K562 (cell line): ENCODE measurements around the gene CLDN5. TPM values are rescaled to one million over a fixed set of nuclear protein-coding genes. Genes with fewer than 3 reads are reported as not detected.

Experiments used
- ATAC-seq: fragments of 200-7000 bp; cut with Tn5 transposase; 3 replicates; pipeline ENCODE4 v1.9.1; 2020; ENCODE audit warnings: moderate library complexity
- BruUV-seq: library from RNA; stranded (reverse); fragments of 400-500 nt; replicated peaks from 2 replicates; lab custom pipeline; 2021; lab: Mats Ljungman, UMichigan
- CTCF ChIA-PET: fragments of 300-600 bp; formaldehyde crosslinking; extraction: SDS; loops from one replicate; lab custom pipeline; 2021; ENCODE audit warnings: low intra/inter-chr PET ratio; lab: Yijun Ruan, JAX
- POLR2A ChIA-PET: fragments of 300-600, 350-650 bp; sonication (Branson Sonifier 250); formaldehyde crosslinking; extraction: SDS; loops from one replicate; lab custom pipeline; 2021; ENCODE audit warnings: antibody characterized with exemption, inconsistent platforms; lab: Yijun Ruan, JAX
- DNase-seq, 4 experiments: peaks; one replicate each; pipeline versions ENCODE4 v3.0.0 to v3.0.0-alpha.2; 2011 to 2018; ENCODE audit warnings: low spot score in 3 of 4, mixed read lengths in 3 of 4; ENCODE audit errors: extremely low read depth in 1 of 4
- FAIRE-seq: peaks from 2 replicates; lab custom pipeline; 2011; peaks lifted over from hg19 to GRCh38; lab: Jason Lieb, UNC
- H2AFZ ChIP-seq: 2 replicates; pipeline ENCODE4 v1.6.0; 2011; ENCODE audit warnings: low read depth, low read length, control low read depth, inconsistent platforms
- H3K27ac ChIP-seq: fragments of 200-600 bp; 3 replicates; pipeline ENCODE4 v1.8.0; 2011; ENCODE audit warnings: low read depth, mild to moderate bottlenecking, control low read depth, inconsistent platforms, low read length, moderate library complexity, mixed read lengths; ENCODE audit errors: extremely low read depth
- H3K27me3 ChIP-seq, 2 experiments: fragments of 300-600 bp in 1 of 2; 2 replicates in 1 of 2; 3 replicates in 1 of 2; pipeline versions ENCODE4 v1.6.0 to v1.8.0; 2011; ENCODE audit warnings: inconsistent platforms in 2 of 2, low read length in 2 of 2, mild to moderate bottlenecking in 1 of 2, mixed read lengths in 1 of 2, moderate library complexity in 1 of 2; ENCODE audit not compliant: control insufficient read depth in 2 of 2, insufficient read depth in 2 of 2
- H3K36me3 ChIP-seq: fragments of 300-600 bp; 3 replicates; pipeline ENCODE4 v1.8.0; 2011; ENCODE audit warnings: mild to moderate bottlenecking, low read length, inconsistent platforms; ENCODE audit not compliant: control insufficient read depth, insufficient read depth
- H3K4me1 ChIP-seq, 2 experiments: fragments of 200-600 bp in 1 of 2; replicated peaks in 1 of 2; 2 replicates in 1 of 2; 3 replicates in 1 of 2; pipeline versions ENCODE4 v1.5.1 to v1.8.0; 2011; ENCODE audit warnings: inconsistent platforms in 2 of 2, low read length in 2 of 2, mild to moderate bottlenecking in 1 of 2, mixed read lengths in 1 of 2, moderate library complexity in 1 of 2; ENCODE audit not compliant: control insufficient read depth in 2 of 2, insufficient read depth in 2 of 2
- H3K4me2 ChIP-seq: 2 replicates; pipeline ENCODE4 v1.6.1; 2011; ENCODE audit warnings: low read length, control low read depth, inconsistent platforms, mixed read lengths; ENCODE audit not compliant: insufficient read depth
- H3K4me3 ChIP-seq: fragments of 200-600 bp; sonication (generic), shearing (Covaris generic); 2 replicates; pipeline ENCODE4 v1.5.1; 2016; ENCODE audit warnings: control low read depth, inconsistent platforms
- H3K79me2 ChIP-seq: fragments of 200-600 bp; 3 replicates; pipeline ENCODE4 v1.8.0; 2011; ENCODE audit warnings: low read length, inconsistent platforms; ENCODE audit not compliant: control insufficient read depth, insufficient read depth
- H3K9ac ChIP-seq, 2 experiments: 2 replicates each; pipeline versions ENCODE4 v1.6.0 to v1.6.1; 2011; ENCODE audit warnings: low read depth in 2 of 2, low read length in 2 of 2, control low read depth in 1 of 2, inconsistent platforms in 1 of 2, mild to moderate bottlenecking in 1 of 2, mixed read lengths in 1 of 2; ENCODE audit not compliant: insufficient read depth in 1 of 2
- H3K9me1 ChIP-seq: one replicate; pipeline ENCODE4 v1.6.0; 2011; ENCODE audit warnings: inconsistent platforms, mild to moderate bottlenecking, low read length, moderate library complexity; ENCODE audit not compliant: control insufficient read depth, insufficient read depth
- H3K9me3 ChIP-seq: replicated peaks from 2 replicates; pipeline ENCODE4 v1.5.1; 2011; ENCODE audit warnings: low read depth, low read length, inconsistent platforms; ENCODE audit not compliant: control insufficient read depth, insufficient read depth
- H4K20me1 ChIP-seq: replicated peaks from 2 replicates; pipeline ENCODE4 v1.6.1; 2011; ENCODE audit warnings: low read length, inconsistent platforms, mixed read lengths; ENCODE audit not compliant: control insufficient read depth, insufficient read depth
- CCNT2 ChIP-seq: IDR thresholded peaks from 2 replicates; pipeline ENCODE4 v1.6.1; 2011; ENCODE audit warnings: borderline replicate concordance, low read depth, mild to moderate bottlenecking, moderate library complexity, mixed read lengths, low read length; ENCODE audit not compliant: insufficient read length; ENCODE audit errors: extremely low read depth
- E2F1 ChIP-seq: sonication (generic); formaldehyde crosslinking; IDR thresholded peaks from 2 replicates; pipeline ENCODE4 v1.8.1; 2023; ENCODE audit warnings: mild to moderate bottlenecking, missing genetic modification reagents, moderate library complexity
- GATA2 ChIP-seq: sonication (generic); formaldehyde crosslinking; IDR thresholded peaks from 2 replicates; pipeline ENCODE4 v1.4.0; 2020; ENCODE audit warnings: mild to moderate bottlenecking, missing genetic modification reagents
- JUN ChIP-seq, 2 experiments: sonication (generic) in 1 of 2; formaldehyde crosslinking in 1 of 2; IDR thresholded peaks; 2 replicates each; pipeline versions ENCODE4 v1.6.1 to v1.8.0; 2012 to 2022; ENCODE audit warnings: borderline replicate concordance in 2 of 2, mild to moderate bottlenecking in 2 of 2, improper control_type of control experiment in 1 of 2, low read depth in 1 of 2, low read length in 1 of 2, missing genetic modification reagents in 1 of 2
- KAT7 ChIP-seq: sonication (generic); formaldehyde crosslinking; IDR thresholded peaks from 2 replicates; pipeline ENCODE4 v1.8.0; 2022; ENCODE audit warnings: missing genetic modification reagents, mild to moderate bottlenecking, borderline replicate concordance
- NCOR1 ChIP-seq: fragments of 450-650 bp; IDR thresholded peaks from 2 replicates; pipeline ENCODE4 v1.6.1; 2016; ENCODE audit warnings: mild to moderate bottlenecking, moderate library complexity
- SRSF3 ChIP-seq: fragments of 200-400 bp; formaldehyde crosslinking; IDR thresholded peaks from 2 replicates; pipeline ENCODE4 v1.6.1; 2016; ENCODE audit warnings: mild to moderate bottlenecking, low read length, moderate library complexity; ENCODE audit not compliant: insufficient read depth
- SRSF7 ChIP-seq: fragments of 200-400 bp; formaldehyde crosslinking; optimal IDR thresholded peaks from 2 replicates; pipeline ENCODE3; 2017; ENCODE audit warnings: mild to moderate bottlenecking, low read depth, low read length
- XRCC4 ChIP-seq: IDR thresholded peaks from one replicate; pipeline ENCODE4 v1.6.1; 2011; ENCODE audit not compliant: insufficient read depth, insufficient read length; ENCODE audit errors: extremely low read depth
- ZFX ChIP-seq: sonication (generic); formaldehyde crosslinking; IDR thresholded peaks from 2 replicates; pipeline ENCODE4 v1.8.0; 2022; ENCODE audit warnings: mild to moderate bottlenecking, missing genetic modification reagents, moderate library complexity
- ZNF184 ChIP-seq: sonication (generic); formaldehyde crosslinking; IDR thresholded peaks from 2 replicates; pipeline ENCODE4 v1.5.0; 2020; ENCODE audit warnings: missing genetic modification reagents
- ZNF449 ChIP-seq: fragments of 250-450 bp; sonication (Bioruptor Pico); IDR thresholded peaks from 2 replicates; pipeline ENCODE4 v1.8.0; 2022; ENCODE audit warnings: moderate library complexity, mild to moderate bottlenecking, inconsistent platforms
- WGBS: fragments of 100-300 bp; shearing (Covaris generic); methylation state at CpG from one replicate; pipeline ENCODE4 v1.1.6; 2016; ENCODE audit warnings: low coverage, mixed read lengths; ENCODE audit not compliant: insufficient coverage; ENCODE audit errors: missing lambda C conversion rate; 5-methylcytosine and 5-hydroxymethylcytosine counted together
- in situ Hi-C: fragments of 300-500 bp; cut with MboI; formaldehyde crosslinking; loops from 4 replicates; pipeline ENCODE4 v1.15.0; 2018; ENCODE audit warnings: inconsistent platforms, mixed read lengths
- intact Hi-C: fragments of 100-400 bp; cut with micrococcal nuclease; formaldehyde crosslinking; loops from 2 replicates; pipeline ENCODE4 v1.14.2; 2022
- polyA plus RNA-seq, 8 experiments: library from polyadenylated mRNA; depleted of rRNA in 4 of 8; stranded (reverse) in 5 of 8; unstranded in 3 of 8; fragments of >200 nt; fragmentation: Nextera tagmentation in 2 of 8; fragmentation: Illumina TruSeq in 1 of 8; extraction: Ambion mirVana in 2 of 8; extraction: Trizol in 1 of 8; gene quantifications; 2 replicates each; pipeline versions ENCODE4 v1.2.1 to v1.2.3, GENCODE V29; 2011 to 2014; ENCODE audit warnings: inconsistent platforms in 1 of 8, missing spikeins in 1 of 8
- total RNA-seq, 7 experiments: library from RNA; depleted of rRNA in 6 of 7; stranded (reverse); fragments of >200 nt in 6 of 7; fragmentation: Illumina TruSeq in 2 of 7; extraction: Trizol in 2 of 7; gene quantifications; 2 replicates each; pipeline versions ENCODE4 v1.2.1 to v1.2.3, GENCODE V29; 2011 to 2021; ENCODE audit warnings: low replicate concordance in 1 of 7
- TF ChIP-seq, protein P1 (sequence below): sonication (generic); formaldehyde crosslinking; IDR thresholded peaks from 2 replicates; pipeline ENCODE4 v1.8.1; 2023; ENCODE audit warnings: mild to moderate bottlenecking, missing genetic modification reagents
- TF ChIP-seq, protein P2 (sequence below): fragments of 450-650 bp; IDR thresholded peaks from 2 replicates; pipeline ENCODE4 v1.6.1; 2016; ENCODE audit warnings: low read depth, mild to moderate bottlenecking, moderate library complexity

CLDN5 gene
- total and polyA plus RNA-seq, 9 of the 15 experiments (the other 6 are each of a cell fraction or from before 2014, with no cell fraction given): 0.20 TPM; not detected in 8

DNA sequence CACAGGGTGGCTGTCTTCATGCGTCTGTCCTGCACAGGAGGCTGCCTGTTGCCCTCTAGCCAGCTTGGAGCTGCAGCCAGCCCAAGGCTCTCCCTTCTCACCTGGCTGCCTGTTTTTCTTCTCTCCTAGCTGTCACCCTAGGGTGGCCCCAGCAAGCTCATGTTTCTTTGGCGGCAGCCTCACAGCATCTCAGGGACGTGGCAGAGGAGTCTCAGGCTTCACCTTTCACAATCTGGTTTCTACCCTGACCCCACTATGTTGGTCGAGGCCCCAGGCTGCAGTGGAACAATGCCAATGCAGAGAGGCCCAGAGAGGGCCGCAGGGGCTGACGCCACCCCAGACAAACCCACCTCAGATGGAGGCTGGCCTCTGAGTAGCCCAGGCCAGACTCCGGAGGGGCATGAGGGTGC lies 2.5 kb upstream of the CLDN5 start (continued):
- no peak for TF ChIP-seq CCNT2
- TF ChIP-seq ZFX: no peak
- no peak for TF ChIP-seq SRSF7
- no peak for TF ChIP-seq GATA2 (CRISPR knock-in tag)

DNA sequence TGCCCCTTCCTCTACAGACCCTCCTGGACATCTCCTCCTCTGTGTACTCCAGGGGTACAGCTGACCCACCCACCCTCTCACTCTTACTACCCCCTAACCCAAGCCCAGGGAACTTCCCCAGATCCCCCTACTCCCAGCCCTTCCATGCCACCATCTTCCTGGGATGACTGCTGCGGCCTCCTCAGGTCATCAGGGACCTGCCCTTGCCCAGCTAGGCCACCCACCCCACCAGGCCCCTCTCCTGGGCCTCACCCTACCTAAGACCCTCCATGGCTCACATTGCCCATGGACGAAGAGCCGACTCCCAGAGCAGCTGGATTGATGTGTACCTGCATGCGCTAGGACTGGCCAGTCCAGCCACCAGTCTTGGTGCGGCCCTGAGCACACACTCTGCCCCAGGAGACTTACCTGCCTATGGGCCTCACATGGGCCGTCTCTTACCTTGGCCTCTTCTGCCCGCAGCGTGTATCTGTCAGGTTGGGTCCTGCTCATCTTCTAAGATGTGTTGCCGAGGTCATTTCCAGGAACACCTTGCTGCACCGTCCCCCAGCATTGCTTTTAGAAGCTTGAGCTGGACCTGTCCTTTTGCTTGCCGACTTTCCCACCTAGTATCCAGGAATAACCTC lies 2.0 kb upstream of the CLDN5 start:
- intact Hi-C loops: no loop called here
- Histone ChIP-seq H3K9ac (peak overlapping the region in 1 of 2 experiments; percentile 72; a peak in 2 of 4 replicates), H2AFZ (no peak overlapping the region), H3K36me3 (peaks cover 16% of the 10 kb centered on the region; the same call in 1 of the 3 replicates), H3K4me2 (no peak overlapping the region), H3K9me1 (no peaks in the 10 kb centered on the region), H3K27me3 (peaks cover 35 to 46% of the 10 kb centered on the region in 2 experiments), H3K9me3 (no peaks in the 10 kb centered on the region), H4K20me1 (peaks cover 17% of the 10 kb centered on the region), H3K4me1 (peaks cover 0 to 45% of the 10 kb centered on the region in 2 experiments; a peak in 3 of 5 replicates), H3K79me2 (no peaks in the 10 kb centered on the region), H3K4me3 (no peak overlapping the region), H3K27ac (no peak overlapping the region)
- BruUV-seq: no TSS peak
- 28% methylated on average over 11 of the region's 11 CpGs for WGBS
- POLR2A ChIA-PET: interaction anchor here (0.5 to 2.2 kb wide), 11 partner anchors 11 to 378 kb away, joined by 3 to 12 read pairs (median 3); no protein-coding TSS in a partner anchor
- ATAC-seq: no peak
- DNase-seq: peak in 1 of 4 experiments; percentile 34
- CTCF ChIA-PET: no interaction called here
- in situ Hi-C loops: no loop called here
- FAIRE-seq: no peak
- TF ChIP-seq ZNF449 (no peak), KAT7 (CRISPR knock-in tag) (no peak), ZNF184 (0 out of 2 replicates have a peak, but pooled peaks have one; percentile 37), NCOR1 (no peak), XRCC4 (no peak), SRSF3 (0 out of 2 replicates have a peak, but pooled peaks have one; percentile 12), JUN (IDR thresholded peaks at IDR 0.05; ENCODE audit: borderline replicate concordance, low read depth, low read length) (no peak), JUN (CRISPR knock-in tag; IDR thresholded peaks at IDR 0.05; ENCODE audit: borderline replicate concordance) (0 out of 2 replicates have a peak, but pooled peaks have one; percentile 21), E2F1 (CRISPR knock-in tag) (no peak)
- TF ChIP-seq, protein P1, sequence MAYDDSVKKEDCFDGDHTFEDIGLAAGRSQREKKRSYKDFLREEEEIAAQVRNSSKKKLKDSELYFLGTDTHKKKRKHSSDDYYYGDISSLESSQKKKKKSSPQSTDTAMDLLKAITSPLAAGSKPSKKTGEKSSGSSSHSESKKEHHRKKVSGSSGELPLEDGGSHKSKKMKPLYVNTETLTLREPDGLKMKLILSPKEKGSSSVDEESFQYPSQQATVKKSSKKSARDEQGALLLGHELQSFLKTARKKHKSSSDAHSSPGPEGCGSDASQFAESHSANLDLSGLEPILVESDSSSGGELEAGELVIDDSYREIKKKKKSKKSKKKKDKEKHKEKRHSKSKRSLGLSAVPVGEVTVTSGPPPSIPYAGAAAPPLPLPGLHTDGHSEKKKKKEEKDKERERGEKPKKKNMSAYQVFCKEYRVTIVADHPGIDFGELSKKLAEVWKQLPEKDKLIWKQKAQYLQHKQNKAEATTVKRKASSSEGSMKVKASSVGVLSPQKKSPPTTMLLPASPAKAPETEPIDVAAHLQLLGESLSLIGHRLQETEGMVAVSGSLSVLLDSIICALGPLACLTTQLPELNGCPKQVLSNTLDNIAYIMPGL: peak; percentile 40; the same call in 1 of the 2 replicates
- TF ChIP-seq, protein P2, sequence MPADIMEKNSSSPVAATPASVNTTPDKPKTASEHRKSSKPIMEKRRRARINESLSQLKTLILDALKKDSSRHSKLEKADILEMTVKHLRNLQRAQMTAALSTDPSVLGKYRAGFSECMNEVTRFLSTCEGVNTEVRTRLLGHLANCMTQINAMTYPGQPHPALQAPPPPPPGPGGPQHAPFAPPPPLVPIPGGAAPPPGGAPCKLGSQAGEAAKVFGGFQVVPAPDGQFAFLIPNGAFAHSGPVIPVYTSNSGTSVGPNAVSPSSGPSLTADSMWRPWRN: no peak
